Measurements from ENCODE around the gene ECM2.

Gene ECM2

DNA sequence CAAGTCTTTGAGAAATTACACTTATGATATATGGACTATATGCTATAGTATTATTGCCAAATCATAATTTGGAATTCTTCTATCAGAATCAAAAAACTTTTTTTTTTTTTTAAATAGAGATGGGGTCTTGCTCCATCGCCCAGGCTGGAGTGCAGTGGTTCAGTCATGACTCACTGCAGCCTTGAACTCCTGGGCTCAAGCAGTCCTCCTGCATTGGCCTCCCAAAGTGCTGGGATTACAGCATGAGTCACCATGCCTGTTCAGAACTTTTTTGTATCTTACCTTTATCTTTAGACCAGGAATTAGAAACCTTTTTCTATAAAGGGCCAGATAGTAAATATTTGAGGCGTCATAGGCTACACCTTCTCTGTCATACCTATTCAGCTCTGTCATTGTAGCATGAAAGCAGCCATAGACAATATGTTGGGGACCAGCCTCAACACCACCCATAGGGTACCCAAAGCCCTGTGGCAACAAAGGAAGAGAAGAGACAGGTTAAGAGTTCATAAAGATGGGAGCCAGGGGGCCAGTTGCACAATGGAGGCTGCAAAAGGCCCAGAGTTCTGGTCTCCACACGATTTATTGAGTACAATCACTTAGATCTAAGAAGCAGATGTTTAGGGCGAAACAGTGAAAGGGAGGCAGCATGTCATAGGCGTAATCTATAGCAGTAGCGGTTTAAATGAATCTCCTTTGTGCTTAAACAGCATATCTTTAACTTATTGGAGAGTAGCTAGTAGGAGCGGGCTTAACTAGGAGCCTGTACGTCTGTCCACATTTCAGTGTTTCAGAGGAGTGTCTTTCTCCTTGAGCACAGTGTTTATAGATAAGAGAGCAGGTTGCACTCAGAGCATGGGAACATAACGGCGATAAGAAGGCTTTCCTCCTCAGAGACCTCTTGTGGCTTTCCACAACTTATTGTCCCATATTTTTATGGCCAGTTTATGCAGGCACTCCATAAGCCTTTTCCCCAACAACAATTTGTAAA is 12.5 kb downstream of the ECM2 start:
- Histone ChIP-seq H3K4me1 (ENCODE audit: control insufficient read depth in 2 of 2, insufficient read depth in 1 of 2, low read depth in 1 of 2, low read length in 2 of 2) (no peaks in the 10 kb centered on the region), H2AK5ac (ENCODE audit: low read depth, low read length) (no peak overlapping the region), H3K27me3 (ENCODE audit: control insufficient read depth in 3 of 3, insufficient read depth in 3 of 3, low read depth in 1 of 3, low read length in 3 of 3) (no peaks in the 10 kb centered on the region), H2BK5ac (ENCODE audit: low read length) (no peak overlapping the region), H3K36me3 (replicated peaks in 1 of 2; ENCODE audit: control insufficient read depth in 2 of 2, insufficient read depth in 2 of 2, low read length in 2 of 2) (no peaks in the 10 kb centered on the region), H2BK15ac (ENCODE audit: low read length) (no peak overlapping the region), H2AFZ (ENCODE audit: low read length) (no peak overlapping the region), H3K79me1 (ENCODE audit: low read depth, low read length) (no peaks in the 10 kb centered on the region), H3K9me3 (replicated peaks in 1 of 2; ENCODE audit: control insufficient read depth in 2 of 2, insufficient read depth in 1 of 2, low read depth in 1 of 2, low read length in 2 of 2) (no peaks in the 10 kb centered on the region), H3K23ac (ENCODE audit: low read depth, low read length, poor library complexity) (no peak overlapping the region), H3K9ac (ENCODE audit: low read depth, low read length, poor library complexity) (no peak overlapping the region), H2BK12ac (ENCODE audit: low read length) (no peak overlapping the region), H3K18ac (ENCODE audit: low read length) (no peak overlapping the region), H3K4me2 (ENCODE audit: insufficient read depth, low read length, poor library complexity, severe bottlenecking) (no peak overlapping the region), H4K8ac (ENCODE audit: low read depth, low read length) (no peak overlapping the region), H2BK120ac (ENCODE audit: low read depth, low read length) (no peak overlapping the region), H3K4me3 (ENCODE audit: low read length in 2 of 2) (no peak overlapping the region), H4K91ac (ENCODE audit: low read depth, low read length, poor library complexity) (no peak overlapping the region), H3K27ac (replicated peaks; ENCODE audit: low read length) (no peak overlapping the region), H3K4ac (ENCODE audit: low read length) (no peak overlapping the region), H3K14ac (ENCODE audit: low read length) (no peak overlapping the region)
- DNase-seq (ENCODE audit: low spot score) = no peak
- WGBS, 2 donors (ENCODE audit: extremely low coverage in 2 of 2, insufficient read length in 2 of 2, insufficient replicate concordance in 1 of 2) = no CpG with 5 or more reads among the region's 10 CpGs

DNA sequence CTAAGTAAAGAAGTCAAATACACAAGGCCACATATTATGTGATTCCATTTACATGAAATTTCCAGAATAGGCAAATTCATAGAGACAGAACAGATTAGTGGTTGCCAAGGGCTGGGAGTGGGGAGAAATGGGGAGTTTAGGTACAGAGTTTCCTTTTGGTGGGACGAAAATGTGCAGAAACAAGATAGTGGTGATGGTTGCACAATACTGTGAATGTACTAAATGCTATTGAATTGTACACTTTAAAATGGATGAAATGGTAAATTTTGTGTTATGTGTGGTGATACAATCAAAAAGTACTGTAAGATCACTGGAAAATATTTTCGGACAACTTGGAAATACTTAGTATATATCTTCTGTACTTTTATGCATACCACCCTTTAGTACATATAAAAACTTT is 15.0 kb downstream of the ECM2 start:
- H3K4me3 ChIP-seq (ENCODE audit: low read length in 2 of 2) = no peak overlapping the region
- H2BK12ac ChIP-seq (ENCODE audit: low read length) = no peak overlapping the region
- no peak overlapping the region for H3K18ac ChIP-seq (ENCODE audit: low read length)
- H3K4ac ChIP-seq (ENCODE audit: low read length) = no peak overlapping the region
- H3K79me1 ChIP-seq (ENCODE audit: low read depth, low read length) = no peaks in the 10 kb centered on the region
- no peaks in the 10 kb centered on the region for H3K27me3 ChIP-seq (ENCODE audit: control insufficient read depth in 3 of 3, insufficient read depth in 3 of 3, low read depth in 1 of 3, low read length in 3 of 3)
- no peak overlapping the region for H3K27ac ChIP-seq (replicated peaks; ENCODE audit: low read length)
- H3K36me3 ChIP-seq (replicated peaks in 1 of 2; ENCODE audit: control insufficient read depth in 2 of 2, insufficient read depth in 2 of 2, low read length in 2 of 2) = no peaks in the 10 kb centered on the region
- no CpG with 5 or more reads among the region's 2 CpGs for WGBS, 2 donors (ENCODE audit: extremely low coverage in 2 of 2, insufficient read length in 2 of 2, insufficient replicate concordance in 1 of 2)
- no peak overlapping the region for H4K91ac ChIP-seq (ENCODE audit: low read depth, low read length, poor library complexity)
- H3K23ac ChIP-seq (ENCODE audit: low read depth, low read length, poor library complexity) = no peak overlapping the region
- H2BK15ac ChIP-seq (ENCODE audit: low read length) = no peak overlapping the region
- H4K8ac ChIP-seq (ENCODE audit: low read depth, low read length) = no peak overlapping the region
- no peaks in the 10 kb centered on the region for H3K9me3 ChIP-seq (replicated peaks in 1 of 2; ENCODE audit: control insufficient read depth in 2 of 2, insufficient read depth in 1 of 2, low read depth in 1 of 2, low read length in 2 of 2)
- H2BK5ac ChIP-seq (ENCODE audit: low read length) = no peak overlapping the region
- H2AK5ac ChIP-seq (ENCODE audit: low read depth, low read length) = no peak overlapping the region
- H3K4me1 ChIP-seq (ENCODE audit: control insufficient read depth in 2 of 2, insufficient read depth in 1 of 2, low read depth in 1 of 2, low read length in 2 of 2) = no peaks in the 10 kb centered on the region
- no peak overlapping the region for H3K9ac ChIP-seq (ENCODE audit: low read depth, low read length, poor library complexity)
- H3K4me2 ChIP-seq (ENCODE audit: insufficient read depth, low read length, poor library complexity, severe bottlenecking) = no peak overlapping the region
- no peak overlapping the region for H2AFZ ChIP-seq (ENCODE audit: low read length)
- no peak overlapping the region for H3K14ac ChIP-seq (ENCODE audit: low read length)
- DNase-seq (ENCODE audit: low spot score) = no peak
- H2BK120ac ChIP-seq (ENCODE audit: low read depth, low read length) = no peak overlapping the region

DNA sequence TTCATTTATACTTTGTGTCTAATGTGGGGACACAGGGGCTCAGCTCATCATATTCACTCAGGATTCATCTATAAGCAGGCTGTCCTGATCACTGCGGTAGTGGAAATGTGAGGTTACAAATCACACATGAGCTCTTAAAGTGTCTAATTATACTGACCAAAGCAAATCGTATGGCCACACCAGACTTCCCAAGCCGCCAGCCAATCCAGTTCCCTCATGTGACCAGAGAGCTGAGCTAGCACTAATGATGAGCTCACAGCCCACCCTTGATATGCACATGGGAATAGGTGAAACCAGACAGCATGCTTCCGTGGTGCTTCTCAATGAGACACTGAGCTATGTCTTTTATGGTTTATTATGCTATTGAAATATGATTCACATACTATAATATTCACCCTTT is 17.6 kb downstream of the ECM2 start:
- no CpG with 5 or more reads among the region's 4 CpGs for WGBS, 2 donors (ENCODE audit: extremely low coverage in 2 of 2, insufficient read length in 2 of 2, insufficient replicate concordance in 1 of 2)
- no peak overlapping the region for H3K9ac ChIP-seq (ENCODE audit: low read depth, low read length, poor library complexity)
- no peak for DNase-seq (ENCODE audit: low spot score)
- H3K79me1 ChIP-seq (ENCODE audit: low read depth, low read length) = no peaks in the 10 kb centered on the region
- no peak overlapping the region for H3K18ac ChIP-seq (ENCODE audit: low read length)
- H3K4me3 ChIP-seq (ENCODE audit: low read length in 2 of 2) = no peak overlapping the region
- H3K23ac ChIP-seq (ENCODE audit: low read depth, low read length, poor library complexity) = no peak overlapping the region
- H4K8ac ChIP-seq (ENCODE audit: low read depth, low read length) = no peak overlapping the region
- H3K9me3 ChIP-seq (replicated peaks in 1 of 2; ENCODE audit: control insufficient read depth in 2 of 2, insufficient read depth in 1 of 2, low read depth in 1 of 2, low read length in 2 of 2) = no peaks in the 10 kb centered on the region
- no peak overlapping the region for H2AFZ ChIP-seq (ENCODE audit: low read length)
- H3K4ac ChIP-seq (ENCODE audit: low read length) = no peak overlapping the region
- H2BK15ac ChIP-seq (ENCODE audit: low read length) = no peak overlapping the region
- H3K27me3 ChIP-seq (ENCODE audit: control insufficient read depth in 3 of 3, insufficient read depth in 3 of 3, low read depth in 1 of 3, low read length in 3 of 3) = no peaks in the 10 kb centered on the region
- H2BK5ac ChIP-seq (ENCODE audit: low read length) = no peak overlapping the region
- H2BK120ac ChIP-seq (ENCODE audit: low read depth, low read length) = no peak overlapping the region
- H3K36me3 ChIP-seq (replicated peaks in 1 of 2; ENCODE audit: control insufficient read depth in 2 of 2, insufficient read depth in 2 of 2, low read length in 2 of 2) = no peaks in the 10 kb centered on the region
- H4K91ac ChIP-seq (ENCODE audit: low read depth, low read length, poor library complexity) = no peak overlapping the region
- no peak overlapping the region for H3K4me2 ChIP-seq (ENCODE audit: insufficient read depth, low read length, poor library complexity, severe bottlenecking)
- no peaks in the 10 kb centered on the region for H3K4me1 ChIP-seq (ENCODE audit: control insufficient read depth in 2 of 2, insufficient read depth in 1 of 2, low read depth in 1 of 2, low read length in 2 of 2)
- H2AK5ac ChIP-seq (ENCODE audit: low read depth, low read length) = no peak overlapping the region
- H3K14ac ChIP-seq (ENCODE audit: low read length) = no peak overlapping the region
- no peak overlapping the region for H2BK12ac ChIP-seq (ENCODE audit: low read length)
- no peak overlapping the region for H3K27ac ChIP-seq (replicated peaks; ENCODE audit: low read length)

DNA sequence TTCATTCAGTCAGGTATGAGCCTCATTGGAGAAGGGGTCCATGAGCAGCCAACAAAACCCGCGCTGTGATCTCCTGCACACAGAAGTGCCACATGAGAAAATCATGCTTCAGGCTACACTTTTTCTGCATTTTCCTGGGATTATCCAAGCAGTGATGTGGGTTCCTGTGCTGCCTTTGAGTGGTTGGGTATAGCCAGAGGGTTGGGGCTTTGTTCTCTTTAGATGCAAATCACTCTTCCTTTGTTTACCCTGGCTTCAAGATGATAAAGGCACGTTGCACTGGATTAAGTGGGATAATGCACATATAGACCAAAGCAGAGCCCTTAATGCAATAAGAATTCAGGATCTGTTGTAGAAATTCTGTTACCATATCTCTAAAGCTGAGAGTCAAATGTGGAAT is 18.7 kb downstream of the ECM2 start:
- Histone ChIP-seq H3K4me3 (ENCODE audit: low read length in 2 of 2) (no peak overlapping the region), H3K27ac (replicated peaks; ENCODE audit: low read length) (no peak overlapping the region), H2AFZ (ENCODE audit: low read length) (no peak overlapping the region), H3K27me3 (ENCODE audit: control insufficient read depth in 3 of 3, insufficient read depth in 3 of 3, low read depth in 1 of 3, low read length in 3 of 3) (no peaks in the 10 kb centered on the region), H4K91ac (ENCODE audit: low read depth, low read length, poor library complexity) (no peak overlapping the region), H2BK5ac (ENCODE audit: low read length) (no peak overlapping the region), H3K18ac (ENCODE audit: low read length) (no peak overlapping the region), H3K9me3 (replicated peaks in 1 of 2; ENCODE audit: control insufficient read depth in 2 of 2, insufficient read depth in 1 of 2, low read depth in 1 of 2, low read length in 2 of 2) (no peaks in the 10 kb centered on the region), H3K4me2 (ENCODE audit: insufficient read depth, low read length, poor library complexity, severe bottlenecking) (no peak overlapping the region), H3K9ac (ENCODE audit: low read depth, low read length, poor library complexity) (no peak overlapping the region), H3K79me1 (ENCODE audit: low read depth, low read length) (no peaks in the 10 kb centered on the region), H2BK12ac (ENCODE audit: low read length) (no peak overlapping the region), H2BK15ac (ENCODE audit: low read length) (no peak overlapping the region), H3K36me3 (replicated peaks in 1 of 2; ENCODE audit: control insufficient read depth in 2 of 2, insufficient read depth in 2 of 2, low read length in 2 of 2) (no peaks in the 10 kb centered on the region), H3K4me1 (ENCODE audit: control insufficient read depth in 2 of 2, insufficient read depth in 1 of 2, low read depth in 1 of 2, low read length in 2 of 2) (no peaks in the 10 kb centered on the region), H2BK120ac (ENCODE audit: low read depth, low read length) (no peak overlapping the region), H4K8ac (ENCODE audit: low read depth, low read length) (no peak overlapping the region), H3K4ac (ENCODE audit: low read length) (no peak overlapping the region), H3K14ac (ENCODE audit: low read length) (no peak overlapping the region), H3K23ac (ENCODE audit: low read depth, low read length, poor library complexity) (no peak overlapping the region), H2AK5ac (ENCODE audit: low read depth, low read length) (no peak overlapping the region)
- DNase-seq (ENCODE audit: low spot score) = no peak
- WGBS, 2 donors (ENCODE audit: extremely low coverage in 2 of 2, insufficient read length in 2 of 2, insufficient replicate concordance in 1 of 2) = no CpG with 5 or more reads among the region's 3 CpGs

Measured in neuronal stem cell (in vitro differentiated cells).